Pons (tissue), 1 donor: ENCODE measurements around the gene PRR33.
"Not testable (repeated sequence)": the region's sequence is repeated elsewhere in the genome, so short reads cannot be mapped to it uniquely, and the experiment has no call there.

ENCODE experiments used
- DNase-seq: peaks from one replicate; pipeline ENCODE4 v3.0.0-alpha.2; 2016; ENCODE audit warnings: low spot score

The PRR33 gene

DNA sequence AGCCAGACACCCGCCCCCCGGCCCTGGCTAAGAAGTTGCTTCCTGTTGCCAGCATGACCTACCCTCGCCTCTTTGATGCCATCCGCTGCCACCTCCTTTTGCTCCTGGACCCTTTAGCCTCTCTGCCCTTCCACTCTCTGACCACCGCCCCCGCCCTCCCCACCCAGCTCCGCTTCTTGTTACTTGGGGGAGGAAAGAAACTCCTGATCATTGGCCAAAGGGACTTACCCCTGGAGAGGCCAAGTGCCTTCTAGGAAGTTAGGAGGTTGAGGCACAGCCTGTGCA, at the start of gene PRR33:
TSS of gene PRR33 (minus strand) at position 65 of the 285 bp plus-strand sequence. CDS start 1,311 bp downstream, outside the sequence.
- DNase-seq, result no peak

DNA sequence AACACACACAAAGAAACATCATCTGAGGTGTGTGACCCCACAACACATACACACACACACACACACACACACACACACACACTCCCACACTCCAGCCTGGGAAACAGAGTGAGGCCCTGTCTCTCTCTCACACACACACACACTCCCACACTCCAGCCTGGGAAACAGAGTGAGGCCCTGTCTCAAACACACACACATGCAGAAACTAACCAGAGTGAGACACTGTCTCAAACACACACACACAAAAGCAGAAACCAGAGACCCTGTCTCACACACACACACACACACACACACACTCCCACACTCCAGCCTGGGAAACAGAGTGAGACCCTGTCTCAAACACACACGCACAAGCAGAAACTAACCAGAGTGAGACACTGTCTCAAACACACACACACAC, 48.1 kb upstream of the PRR33 start:
- DNase-seq, result not testable (repeated sequence)

DNA sequence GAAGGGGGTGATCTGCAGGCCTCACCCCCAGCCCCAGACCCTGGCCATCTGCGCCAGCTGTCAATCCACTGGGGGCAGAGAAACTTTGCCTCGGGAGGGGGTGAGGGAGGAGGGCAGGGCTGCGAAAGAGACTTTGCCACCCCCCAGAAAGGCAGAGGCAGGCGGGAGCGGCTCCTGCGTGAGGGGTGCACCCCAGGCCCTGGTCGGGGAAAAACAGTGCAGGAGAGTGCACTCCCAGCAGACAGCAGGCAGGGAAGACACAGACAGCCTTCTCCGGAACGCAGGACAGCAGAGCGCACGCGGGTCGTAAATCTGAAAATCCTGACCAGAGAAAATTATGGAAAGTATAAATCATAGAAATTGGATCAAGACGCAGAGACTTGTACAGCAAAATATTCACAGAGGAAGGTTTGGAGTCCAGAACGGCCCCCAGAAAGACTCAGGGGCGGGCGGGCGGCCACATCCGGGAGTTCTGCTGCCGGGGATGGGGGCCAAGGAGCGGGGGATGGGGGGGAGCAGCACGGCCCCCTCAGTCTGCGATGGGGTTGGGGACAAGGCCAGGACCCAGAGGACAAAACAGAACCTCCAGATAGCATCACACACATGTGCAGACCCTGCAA, 47.4 kb upstream of the PRR33 start:
- no peak for DNase-seq

- no peak for DNase-seq
Measured at GRCh38 chr11:1938343-1939005, 46.8 kb upstream of the PRR33 start.

- no peak for DNase-seq
Measured at GRCh38 chr11:1937616-1938342, 46.1 kb upstream of the PRR33 start.

- no peak for DNase-seq
Measured at GRCh38 chr11:1936781-1937615, 45.3 kb upstream of the PRR33 start.

DNA sequence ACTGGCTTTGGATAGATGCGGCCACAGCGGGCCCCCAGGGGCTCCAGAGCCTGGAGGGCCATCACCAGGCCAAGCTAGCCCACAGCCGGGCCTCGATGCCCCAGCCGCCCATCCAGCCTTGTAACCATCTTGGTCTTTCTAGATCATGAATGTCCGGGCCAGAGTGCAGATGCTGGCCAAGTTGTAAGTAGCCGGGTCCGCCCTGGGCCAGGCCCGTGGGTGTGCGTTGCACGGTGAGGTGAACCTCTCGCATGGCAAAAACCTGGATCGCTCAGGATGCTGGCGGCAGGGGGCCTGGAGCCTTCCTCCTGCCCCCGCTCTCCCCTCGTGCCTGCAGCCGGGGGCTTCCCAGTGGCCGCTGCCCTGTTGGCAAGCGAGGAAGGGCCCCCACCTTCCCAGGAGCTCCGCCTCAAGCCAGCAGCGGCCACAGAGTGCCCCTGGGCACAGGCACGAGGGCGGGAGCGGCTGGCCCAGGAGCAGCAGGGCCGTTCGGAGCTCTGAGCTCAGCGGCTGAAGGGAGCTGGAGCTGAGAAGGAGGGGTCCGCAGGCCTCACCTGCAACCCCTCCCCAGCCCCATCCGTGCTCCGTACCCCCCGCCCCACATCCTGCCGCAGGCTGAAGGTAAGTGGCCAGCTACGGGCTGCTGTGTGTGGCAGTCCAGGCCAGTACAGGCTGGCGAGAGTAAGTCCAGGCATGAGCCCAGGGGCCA, 44.5 kb upstream of the PRR33 start:
- DNase-seq, result no peak

DNA sequence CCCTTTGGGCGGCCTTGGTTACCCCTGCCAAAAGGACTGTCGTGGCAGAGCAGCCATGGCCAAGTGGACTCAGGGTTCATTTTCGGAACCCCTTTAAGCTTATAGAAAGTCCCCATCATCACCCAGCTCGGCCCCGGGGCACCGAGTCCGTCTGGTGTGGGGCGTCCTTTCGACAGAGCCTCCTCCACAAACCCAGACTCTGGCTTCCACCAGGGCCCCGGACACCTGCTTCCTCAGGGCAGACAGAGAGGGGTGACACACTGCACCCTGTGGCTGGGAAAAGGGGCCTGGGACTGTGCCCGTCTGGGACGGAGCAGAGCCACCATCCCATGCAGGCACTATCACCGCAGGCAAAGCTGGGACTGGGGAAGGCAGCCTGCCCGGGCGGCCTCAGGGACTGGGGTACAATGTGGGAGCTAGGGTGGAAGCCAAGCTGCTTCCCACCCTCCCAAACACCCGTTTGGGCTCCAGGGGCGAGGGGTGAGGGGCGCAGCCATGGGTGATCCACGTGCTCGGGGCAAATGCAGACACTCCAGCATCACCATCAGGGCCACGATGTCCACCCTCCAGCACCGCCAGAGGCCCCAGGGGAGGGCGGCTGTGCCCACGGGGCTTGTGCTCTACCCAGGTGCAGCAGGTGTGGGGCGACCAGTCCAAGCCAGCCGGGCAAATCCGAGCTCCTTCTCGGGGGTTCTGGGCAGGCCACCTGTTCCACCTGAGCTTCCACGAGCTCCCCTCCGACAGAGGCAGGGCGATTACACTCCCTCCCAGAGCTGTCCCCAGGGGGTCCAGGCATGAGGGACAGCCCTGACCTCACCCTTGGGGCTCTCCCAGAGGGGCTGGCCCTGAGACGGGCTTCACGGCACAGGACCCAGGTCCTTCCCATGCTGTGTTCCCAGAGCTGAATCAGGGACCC, 43.7 kb upstream of the PRR33 start:
- DNase-seq, result no peak

GRCh38 chr11:1934335-1935155, 42.9 kb upstream of the PRR33 start:
- no peak for DNase-seq

- no peak for DNase-seq
Measured at GRCh38 chr11:1933416-1934334, 42.0 kb upstream of the PRR33 start.

DNA sequence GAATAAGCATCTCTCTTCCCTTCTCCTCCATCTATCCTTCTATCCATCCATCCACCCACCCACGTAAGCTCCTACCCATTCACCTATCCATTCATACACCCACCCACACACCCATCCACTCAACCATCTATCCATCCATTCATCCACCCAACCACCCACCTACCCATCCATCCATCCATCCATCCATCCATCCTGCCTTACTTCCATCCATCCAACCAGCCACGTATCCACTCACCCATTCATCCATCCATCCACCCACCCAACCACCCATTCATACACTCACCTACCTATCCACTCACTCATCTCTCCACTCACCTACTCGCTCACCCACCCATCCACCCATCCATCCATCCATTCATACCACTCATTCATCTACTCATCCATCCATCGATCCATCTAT, 41.0 kb upstream of the PRR33 start:
- no peak for DNase-seq

GRCh38 chr11:1932105-1932480, 40.4 kb upstream of the PRR33 start:
- no peak for DNase-seq

DNA sequence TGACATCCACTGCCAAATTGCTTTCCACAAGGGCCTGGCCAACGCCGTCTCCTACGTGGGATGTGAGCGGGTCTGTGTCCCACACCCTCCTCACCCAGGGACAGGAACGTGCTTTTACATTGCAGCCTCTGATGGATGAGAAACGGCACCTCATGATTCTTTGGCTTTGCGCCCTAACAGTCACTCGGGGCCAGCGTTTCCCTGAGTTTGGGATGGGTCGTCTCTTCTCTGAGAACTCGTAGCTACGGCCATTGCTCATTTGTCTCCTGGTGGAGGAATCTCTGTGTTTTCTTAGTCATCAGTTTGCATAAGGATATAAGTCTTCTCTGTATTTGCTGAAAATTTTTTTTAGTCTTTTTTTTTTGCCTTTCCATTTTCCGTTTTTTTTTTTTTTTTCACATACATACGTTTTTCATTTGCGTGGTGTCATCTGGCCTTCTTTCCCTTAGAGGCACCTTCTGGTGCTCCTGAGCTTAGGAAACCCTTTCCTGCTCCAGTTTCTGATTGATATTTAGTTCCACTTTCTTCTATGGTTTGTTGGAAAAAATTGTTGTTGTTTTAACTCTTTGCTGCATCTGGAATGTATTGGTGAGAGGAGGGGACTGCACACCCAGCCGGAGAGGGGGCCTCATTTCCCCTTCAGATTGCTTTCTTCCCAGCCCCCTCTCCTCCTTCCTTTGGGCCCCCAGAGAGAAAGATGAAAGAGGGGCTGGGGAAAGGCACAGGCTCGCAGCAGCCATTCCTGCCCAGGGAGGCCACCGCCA, 39.8 kb upstream of the PRR33 start:
- no peak for DNase-seq

GRCh38 chr11:1930462-1930830, 38.8 kb upstream of the PRR33 start:
- no peak for DNase-seq

GRCh38 chr11:1929621-1930461, 38.1 kb upstream of the PRR33 start:
- DNase-seq, result no peak

DNA sequence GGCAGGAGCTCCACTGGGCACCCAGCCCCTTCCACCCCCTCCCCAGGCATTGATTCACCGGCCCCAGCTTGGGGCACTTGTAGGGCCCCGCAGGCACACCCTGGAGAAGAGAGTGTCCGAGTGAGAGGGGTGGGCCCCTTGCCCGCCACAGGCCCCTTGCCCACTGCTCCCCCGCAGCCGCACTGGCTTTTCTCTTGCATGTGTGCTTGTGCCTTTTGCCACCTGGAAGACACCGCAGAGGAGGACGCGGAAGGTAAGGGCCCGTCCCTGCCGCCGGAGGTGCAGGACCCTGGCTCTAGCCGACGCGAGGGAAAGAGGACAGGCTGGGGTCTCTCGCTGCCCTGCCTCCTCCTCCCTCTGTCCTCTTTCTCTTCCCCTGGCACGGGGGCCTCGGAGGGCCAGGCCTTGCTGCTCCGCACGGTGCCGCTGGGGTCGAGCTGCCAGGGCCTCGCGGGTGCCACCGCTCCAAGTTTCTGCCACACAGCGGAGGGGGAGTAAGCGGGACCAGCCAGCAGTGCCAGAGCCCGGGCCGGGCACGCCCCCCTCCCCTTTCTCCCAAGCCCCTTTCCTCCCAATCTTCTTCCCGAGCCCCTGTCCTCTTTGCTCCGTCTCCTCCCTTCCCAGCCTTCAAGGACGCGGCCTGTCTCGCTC, 37.3 kb upstream of the PRR33 start:
- DNase-seq, result no peak

DNA sequence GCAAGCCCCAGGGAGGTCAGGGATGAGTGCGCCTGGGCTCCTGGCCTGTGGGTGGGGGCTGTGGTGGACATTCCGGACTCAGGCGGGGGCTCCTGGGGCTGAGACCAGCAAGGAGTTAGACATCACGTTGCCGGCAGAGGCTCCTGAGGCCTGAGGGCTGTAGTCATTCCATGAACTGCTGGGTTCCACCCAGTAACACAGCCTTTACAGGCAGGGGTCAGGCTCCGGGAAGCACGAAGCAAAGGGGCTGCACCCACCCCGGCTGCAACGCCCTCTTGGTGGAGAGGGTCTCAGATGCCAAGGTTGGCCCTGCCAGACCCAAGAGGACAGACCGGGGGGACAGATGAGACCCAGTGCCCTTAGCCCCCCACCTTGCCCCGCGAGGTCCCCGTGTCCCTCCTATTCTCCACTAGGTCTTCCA, 36.8 kb upstream of the PRR33 start:
- DNase-seq, result no peak
